Vagina (tissue), 2 donors: ENCODE results near the gene HEMK1.

ENCODE experiments used
- CTCF ChIP-seq, 3 experiments: fragments of 450-650 bp in 2 of 3; fragments of 200-600 bp in 1 of 3; sonication (generic) in 1 of 3; IDR thresholded peaks; one replicate each; pipeline ENCODE4 v1.5.1; 2017 to 2019; ENCODE audit warnings: antibody characterized with exemption in 3 of 3, mild to moderate bottlenecking in 2 of 3, moderate library complexity in 2 of 3
- POLR2A ChIP-seq, 2 donors: fragments of 450-650 bp; IDR thresholded peaks; one replicate each; pipeline ENCODE4 v1.6.1; 2017; ENCODE audit warnings: antibody characterized with exemption in 2 of 2, mild to moderate bottlenecking in 2 of 2, moderate library complexity in 2 of 2
- POLR2AphosphoS5 ChIP-seq, 2 donors: sonication (generic); formaldehyde crosslinking; IDR thresholded peaks; one replicate each; pipeline ENCODE4 v1.9.0; 2017; ENCODE audit warnings: antibody characterized with exemption in 2 of 2, mild to moderate bottlenecking in 2 of 2, low read depth in 1 of 2; ENCODE audit not compliant: insufficient read depth in 1 of 2

GRCh38 chr3:50627407-50628051 lies 58.2 kb downstream of the HEMK1 start:
- TF ChIP-seq CTCF (IDR thresholded peaks at IDR 0.05) (no peak), POLR2AphosphoS5 (IDR thresholded peaks at IDR 0.05; ENCODE audit: insufficient read depth in 1 of 2, low read depth in 1 of 2) (peak in 1 of 2 donors; percentile 41), POLR2A (IDR thresholded peaks at IDR 0.05) (no peak)
